ENCODE data around the gene SLC38A2.

DNA sequence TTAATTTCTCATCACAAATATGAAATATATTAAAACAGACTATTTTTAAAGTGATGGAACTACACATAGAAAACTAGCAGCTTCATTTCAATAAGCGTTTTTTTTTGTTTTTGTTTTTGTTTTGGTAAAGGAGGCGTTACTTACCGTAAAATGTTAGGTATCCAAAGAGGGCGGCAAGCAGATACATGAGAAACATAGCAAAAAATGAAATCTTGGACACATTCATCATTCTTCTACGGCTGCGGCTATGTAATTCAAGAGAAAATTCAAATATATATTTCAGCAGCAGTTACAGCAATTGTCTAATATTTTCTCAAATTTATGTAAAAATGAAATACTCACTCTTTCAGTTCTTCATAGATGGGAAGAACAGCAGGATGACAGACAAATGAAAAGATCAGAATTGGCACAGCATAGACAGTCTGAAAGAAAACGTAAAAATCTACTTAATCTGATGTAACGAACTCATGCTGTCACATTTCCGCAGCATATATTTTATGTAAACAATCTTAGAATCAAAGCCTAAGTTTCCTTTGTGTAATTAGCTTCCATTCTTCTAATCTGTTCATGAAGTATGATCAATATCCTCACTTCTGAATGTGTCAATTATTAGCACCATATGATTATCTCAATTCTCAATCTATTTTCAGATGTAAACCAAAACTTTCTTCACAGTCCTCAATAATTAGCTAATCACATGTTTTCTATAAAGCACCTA, 8.8 kb downstream of the SLC38A2 start:
- no peak for TF ChIP-seq CTCF (IDR thresholded peaks at IDR 0.05; ENCODE audit: insufficient read depth, low read length, poor library complexity, severe bottlenecking)
- no peak for TF ChIP-seq EZH2phosphoT487 (conservative IDR thresholded peaks at IDR 0.05; ENCODE audit: low read length)

Measured in SU-DHL-6 (cell line).